ENCODE measurements around the gene ORC3.

ORC3 gene

GRCh38 chr6:87618531-87618930 lies 28.6 kb downstream of the ORC3 start:
- no peak overlapping the region for H3K4me3 ChIP-seq (replicated peaks in 1 of 2; ENCODE audit: low read depth in 2 of 2, low read length in 2 of 2)
- DNase-seq (ENCODE audit: low read depth in 2 of 2): peak in 1 of 2 donors; percentile 25
- TF ChIP-seq, protein P1, sequence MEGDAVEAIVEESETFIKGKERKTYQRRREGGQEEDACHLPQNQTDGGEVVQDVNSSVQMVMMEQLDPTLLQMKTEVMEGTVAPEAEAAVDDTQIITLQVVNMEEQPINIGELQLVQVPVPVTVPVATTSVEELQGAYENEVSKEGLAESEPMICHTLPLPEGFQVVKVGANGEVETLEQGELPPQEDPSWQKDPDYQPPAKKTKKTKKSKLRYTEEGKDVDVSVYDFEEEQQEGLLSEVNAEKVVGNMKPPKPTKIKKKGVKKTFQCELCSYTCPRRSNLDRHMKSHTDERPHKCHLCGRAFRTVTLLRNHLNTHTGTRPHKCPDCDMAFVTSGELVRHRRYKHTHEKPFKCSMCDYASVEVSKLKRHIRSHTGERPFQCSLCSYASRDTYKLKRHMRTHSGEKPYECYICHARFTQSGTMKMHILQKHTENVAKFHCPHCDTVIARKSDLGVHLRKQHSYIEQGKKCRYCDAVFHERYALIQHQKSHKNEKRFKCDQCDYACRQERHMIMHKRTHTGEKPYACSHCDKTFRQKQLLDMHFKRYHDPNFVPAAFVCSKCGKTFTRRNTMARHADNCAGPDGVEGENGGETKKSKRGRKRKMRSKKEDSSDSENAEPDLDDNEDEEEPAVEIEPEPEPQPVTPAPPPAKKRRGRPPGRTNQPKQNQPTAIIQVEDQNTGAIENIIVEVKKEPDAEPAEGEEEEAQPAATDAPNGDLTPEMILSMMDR (IDR thresholded peaks at IDR 0.05; ENCODE audit: low read depth, low read length): no peak

GRCh38 chr6:87623248-87623647 lies 33.3 kb downstream of the ORC3 start:
- H3K4me3 ChIP-seq (replicated peaks in 1 of 2; ENCODE audit: low read depth in 2 of 2, low read length in 2 of 2): no peak overlapping the region
- peak; percentile 48 to 67 for DNase-seq (ENCODE audit: low read depth in 2 of 2)
- TF ChIP-seq, protein P1 (IDR thresholded peaks at IDR 0.05; ENCODE audit: low read depth, low read length): no peak

GRCh38 chr6:87628424-87628823 lies 38.5 kb downstream of the ORC3 start:
- no peak overlapping the region for H3K4me3 ChIP-seq (replicated peaks in 1 of 2; ENCODE audit: low read depth in 2 of 2, low read length in 2 of 2)
- TF ChIP-seq, protein P1 (IDR thresholded peaks at IDR 0.05; ENCODE audit: low read depth, low read length): no peak
- no peak for DNase-seq (ENCODE audit: low read depth in 2 of 2)

GRCh38 chr6:87628881-87629280 lies 38.9 kb downstream of the ORC3 start:
- TF ChIP-seq, protein P1 (IDR thresholded peaks at IDR 0.05; ENCODE audit: low read depth, low read length): no peak
- DNase-seq (ENCODE audit: low read depth in 2 of 2): peak; percentile 14 to 52
- H3K4me3 ChIP-seq (replicated peaks in 1 of 2; ENCODE audit: low read depth in 2 of 2, low read length in 2 of 2): no peak overlapping the region

GRCh38 chr6:87630746-87631145 lies 40.8 kb downstream of the ORC3 start:
- H3K4me3 ChIP-seq (replicated peaks in 1 of 2; ENCODE audit: low read depth in 2 of 2, low read length in 2 of 2): no peak overlapping the region
- no peak for DNase-seq (ENCODE audit: low read depth in 2 of 2)
- TF ChIP-seq, protein P1 (IDR thresholded peaks at IDR 0.05; ENCODE audit: low read depth, low read length): no peak

- TF ChIP-seq, protein P1 (IDR thresholded peaks at IDR 0.05; ENCODE audit: low read depth, low read length): no peak
- no peak overlapping the region for H3K4me3 ChIP-seq (replicated peaks in 1 of 2; ENCODE audit: low read depth in 2 of 2, low read length in 2 of 2)
- no peak for DNase-seq (ENCODE audit: low read depth in 2 of 2)
Observed at GRCh38 chr6:87633851-87634250, 43.9 kb downstream of the ORC3 start.

- no peak for DNase-seq (ENCODE audit: low read depth in 2 of 2)
- TF ChIP-seq, protein P1 (IDR thresholded peaks at IDR 0.05; ENCODE audit: low read depth, low read length): no peak
- no peak overlapping the region for H3K4me3 ChIP-seq (replicated peaks in 1 of 2; ENCODE audit: low read depth in 2 of 2, low read length in 2 of 2)
Observed at GRCh38 chr6:87636315-87636714, 46.4 kb downstream of the ORC3 start.
